Activated CD4-positive, CD25-positive, alpha-beta regulatory T cell (primary cell): ENCODE results near the gene GRIA3.

Source experiments
- DNase-seq, 4 experiments: peaks; one replicate each; lab custom pipeline; 2025; lab: John Stamatoyannopoulos, UW

GRIA3 gene

GRCh38 chrX:123199338-123199737, 15.3 kb downstream of the GRIA3 start:
- no peak for DNase-seq

DNA sequence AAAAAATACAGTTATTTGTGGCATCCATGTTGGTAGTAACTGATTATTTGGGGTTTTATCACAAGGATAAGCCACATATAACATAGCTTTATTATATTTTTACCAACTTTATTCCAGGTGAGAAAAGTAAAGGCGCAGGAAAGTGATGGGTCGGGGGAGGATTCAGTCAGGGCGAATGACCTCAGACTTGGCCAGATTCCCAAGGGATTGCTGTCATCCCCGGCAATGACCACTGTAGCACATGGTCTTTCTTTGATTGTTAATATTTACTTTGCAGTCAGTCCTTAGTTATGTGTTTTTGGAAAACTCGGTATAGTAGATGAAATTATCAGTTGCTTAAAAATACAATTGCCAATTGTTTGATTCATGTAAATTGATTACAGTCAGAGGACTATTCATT, 17.6 kb downstream of the GRIA3 start:
- DNase-seq: no peak

- no peak for DNase-seq
Observed at GRCh38 chrX:123202523-123202922, 18.4 kb downstream of the GRIA3 start.

- DNase-seq: no peak
Observed at GRCh38 chrX:123203772-123204171, 19.7 kb downstream of the GRIA3 start.

- DNase-seq: no peak
Observed at GRCh38 chrX:123206176-123206575, 22.1 kb downstream of the GRIA3 start.

DNA sequence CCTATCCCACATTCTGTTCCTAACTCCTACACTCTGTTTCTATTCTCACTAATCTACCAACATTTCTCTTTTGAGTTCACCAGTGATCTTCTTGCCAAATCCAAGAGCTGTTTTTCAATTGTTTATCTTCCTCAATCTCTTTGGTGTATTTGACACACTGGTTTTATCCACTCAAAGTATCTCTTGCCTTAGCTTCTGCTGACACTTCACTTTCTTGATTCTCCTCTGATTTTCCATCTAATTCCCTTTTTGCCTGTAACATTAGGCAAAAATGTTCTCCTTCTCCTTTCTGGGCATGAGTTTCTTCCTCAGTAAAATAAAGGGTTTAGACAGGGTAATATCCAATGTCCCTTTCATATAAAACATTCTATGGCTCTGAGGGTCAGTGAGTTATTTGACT, 26.2 kb downstream of the GRIA3 start:
- DNase-seq: no peak

- DNase-seq: no peak
Observed at GRCh38 chrX:123215397-123216089, 31.5 kb downstream of the GRIA3 start.

DNA sequence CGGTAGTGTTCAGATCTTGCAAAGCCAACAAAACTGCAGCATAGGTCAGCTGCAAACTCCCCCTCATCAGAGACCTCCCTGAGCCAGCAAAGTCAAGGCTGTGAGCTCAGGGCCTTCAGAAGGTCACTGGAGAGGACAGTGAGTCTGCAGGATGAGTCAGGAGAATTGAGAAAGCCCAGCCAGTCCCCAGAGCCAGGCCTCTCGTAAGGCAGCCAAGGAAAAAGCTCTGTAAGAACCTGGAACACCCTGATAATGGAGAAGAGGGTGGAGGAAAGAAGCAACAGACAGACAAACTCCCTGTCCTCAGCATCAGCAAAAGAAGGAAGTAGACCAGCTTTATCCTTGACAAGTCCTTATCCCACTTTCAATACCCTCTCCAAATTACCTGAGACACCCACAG, 33.0 kb downstream of the GRIA3 start:
- no peak for DNase-seq

- DNase-seq: no peak
Observed at GRCh38 chrX:123217728-123218127, 33.6 kb downstream of the GRIA3 start.

DNA sequence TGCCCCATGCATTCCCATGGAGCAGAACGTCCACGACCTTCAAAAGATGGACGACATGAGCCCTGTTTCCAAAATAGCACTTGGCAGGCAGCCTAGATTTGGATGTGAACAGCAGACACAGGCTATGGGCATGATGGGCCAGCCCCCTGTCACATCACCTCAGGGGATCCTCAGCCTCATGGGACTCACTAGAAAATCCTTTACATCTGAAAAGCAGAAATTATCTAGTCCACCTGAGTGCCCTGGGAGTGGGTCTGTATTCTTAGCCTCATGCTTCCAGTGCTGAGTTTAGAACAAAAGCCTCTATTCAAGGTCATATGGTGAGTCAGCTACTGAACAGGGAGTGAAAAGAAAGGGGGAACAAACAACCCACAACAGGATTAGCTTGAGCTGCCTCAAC, 35.8 kb downstream of the GRIA3 start:
- no peak for DNase-seq

DNA sequence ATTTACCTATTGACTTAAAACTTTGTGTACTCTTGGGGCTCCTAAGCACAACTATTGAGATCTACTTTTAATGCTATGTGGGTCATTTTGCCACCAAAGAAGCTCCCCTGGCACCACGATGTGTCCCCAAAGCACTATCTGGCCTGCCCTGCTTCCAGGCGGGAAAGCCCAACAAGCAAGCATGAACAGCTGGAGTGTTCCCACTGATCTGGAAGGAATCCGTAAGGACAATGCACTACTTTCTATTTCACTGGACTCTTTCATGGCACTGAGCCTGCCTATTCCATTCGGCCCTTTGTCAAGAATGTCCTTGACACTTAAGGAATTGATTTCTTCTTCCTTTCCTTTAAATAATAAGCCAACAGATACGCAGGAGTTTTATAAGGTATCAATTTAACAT, 38.8 kb downstream of the GRIA3 start:
- no peak for DNase-seq

- DNase-seq: no peak
Observed at GRCh38 chrX:123223409-123223808, 39.3 kb downstream of the GRIA3 start.

DNA sequence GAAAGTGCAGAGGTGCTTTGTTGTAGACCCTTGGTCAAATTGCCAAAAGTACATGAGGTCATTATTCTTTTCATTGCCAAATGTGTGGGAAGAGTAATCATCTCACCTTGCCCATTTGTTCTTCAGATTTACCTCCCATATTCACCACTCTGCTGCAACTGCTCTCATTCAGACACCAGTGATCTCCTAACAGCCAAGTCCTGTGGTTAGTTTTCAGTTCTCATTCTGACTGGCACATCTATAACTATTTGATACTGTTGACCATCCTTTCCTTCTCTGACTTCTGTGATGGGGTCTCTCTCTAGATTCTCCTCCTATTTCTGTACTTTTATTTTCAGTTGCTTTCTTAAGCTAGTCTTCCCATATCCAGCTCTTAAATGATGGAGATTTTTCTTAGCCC, 39.8 kb downstream of the GRIA3 start:
- no peak for DNase-seq

GRCh38 chrX:123230798-123231197, 46.7 kb downstream of the GRIA3 start:
- no peak for DNase-seq

DNA sequence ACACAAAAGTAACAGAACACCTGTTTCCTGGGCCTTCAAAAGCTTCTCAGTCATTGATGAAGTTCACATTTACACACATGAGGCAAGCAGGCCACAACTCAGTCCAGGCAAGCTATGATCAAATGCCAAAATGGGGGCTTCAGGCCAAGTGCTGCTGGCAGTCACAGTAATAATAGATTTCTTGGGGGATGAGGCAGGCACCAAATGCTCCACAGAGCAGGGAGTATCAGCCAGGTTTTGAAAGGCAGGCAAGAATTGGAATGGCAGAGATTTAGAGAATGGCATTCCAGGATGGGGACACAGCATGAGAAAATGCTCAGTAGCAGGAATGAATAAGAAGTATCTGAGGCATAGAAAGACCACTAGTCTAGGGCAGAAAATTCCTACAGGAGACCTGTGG, 52.8 kb downstream of the GRIA3 start:
- DNase-seq: no peak

- DNase-seq: no peak
Observed at GRCh38 chrX:123237271-123237670, 53.2 kb downstream of the GRIA3 start.

DNA sequence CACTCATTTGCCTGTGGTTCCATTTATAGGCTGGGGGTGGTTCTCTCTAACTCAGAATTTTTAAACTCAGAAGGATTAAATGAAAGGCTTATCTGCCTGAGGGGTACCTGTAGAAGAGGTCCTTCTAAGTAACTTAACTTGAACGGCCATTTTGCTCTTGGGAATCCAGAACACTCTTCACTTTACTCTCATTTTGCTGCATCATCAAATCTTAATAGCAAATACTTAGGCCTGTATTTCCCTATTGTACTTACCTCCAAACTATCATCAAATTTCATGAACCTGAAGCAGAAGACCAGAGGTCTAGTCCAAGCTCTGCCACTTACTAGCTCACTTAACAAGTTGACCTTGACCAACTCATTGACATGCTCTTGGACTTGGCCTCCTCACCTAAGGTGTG, 70.4 kb downstream of the GRIA3 start:
- DNase-seq: no peak

DNA sequence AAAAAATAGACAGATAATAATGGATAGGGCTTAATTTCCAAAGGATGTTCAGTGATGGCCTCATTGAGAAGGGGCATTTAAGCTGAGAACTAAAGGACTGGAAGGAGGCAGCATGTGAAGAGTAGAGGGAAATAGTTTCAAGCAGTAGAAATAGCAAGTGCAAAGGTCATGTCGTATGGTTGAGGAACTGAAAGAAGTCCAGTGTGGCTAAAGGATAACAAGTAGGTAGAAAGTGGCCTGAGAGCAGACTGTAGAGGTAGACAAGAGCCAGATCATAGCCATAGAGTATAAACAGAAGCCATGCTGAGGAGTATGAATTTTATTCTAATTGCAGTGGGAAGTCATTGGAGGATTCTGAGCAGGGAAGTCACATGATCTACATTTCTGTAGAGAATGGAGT, 72.3 kb downstream of the GRIA3 start:
- no peak for DNase-seq

- no peak for DNase-seq
Observed at GRCh38 chrX:123260920-123261418, 76.9 kb downstream of the GRIA3 start.

DNA sequence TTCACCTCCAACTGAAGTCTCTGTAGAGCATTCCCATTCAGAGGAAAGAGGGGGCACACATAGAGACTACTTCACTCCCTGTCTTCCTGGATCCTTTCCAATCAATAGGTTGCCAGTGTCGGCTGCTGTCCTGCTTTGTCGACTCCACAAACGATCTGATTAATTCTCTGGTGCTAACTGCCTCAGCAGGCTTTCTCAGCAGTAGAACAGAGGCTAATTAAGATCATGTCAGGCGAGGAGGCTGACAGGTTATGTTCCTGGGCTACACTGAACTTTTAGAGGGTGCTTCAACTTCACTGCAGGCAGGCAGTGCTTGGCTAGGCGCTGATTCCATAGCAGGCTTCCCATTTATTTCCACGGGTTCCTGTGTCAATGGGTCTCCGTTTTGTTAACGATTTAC, 79.2 kb downstream of the GRIA3 start:
- DNase-seq: no peak

GRCh38 chrX:123263747-123264146, 79.7 kb downstream of the GRIA3 start:
- DNase-seq: no peak

GRCh38 chrX:123267220-123267619, 83.1 kb downstream of the GRIA3 start:
- DNase-seq: no peak

- no peak for DNase-seq
Observed at GRCh38 chrX:123271902-123272301, 87.8 kb downstream of the GRIA3 start.

GRCh38 chrX:123272630-123273029, 88.6 kb downstream of the GRIA3 start:
- DNase-seq: no peak
